ENCODE measurements around the gene IL18R1.

Gene IL18R1

DNA sequence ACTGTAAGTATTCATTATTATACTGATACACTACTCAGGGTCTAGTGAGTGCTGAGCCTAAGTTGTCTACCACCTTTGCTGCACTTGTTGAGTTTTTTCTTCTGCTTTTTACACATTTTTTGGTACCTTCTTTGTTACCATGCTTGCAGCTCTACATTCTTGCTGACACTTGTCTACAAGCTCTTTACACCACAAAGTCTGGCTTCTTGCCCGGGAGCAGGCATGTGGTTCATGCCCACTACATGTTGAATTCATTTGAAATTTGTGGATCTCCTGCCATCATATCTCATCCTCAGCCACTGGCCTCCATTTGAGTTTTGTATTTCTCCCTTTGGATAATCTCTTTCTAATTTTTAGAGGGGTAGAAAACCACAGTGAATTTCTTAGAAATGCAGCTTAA lies 29.9 kb downstream of the IL18R1 start:
- Histone ChIP-seq H3K4me3 (ENCODE audit: low read length) (no peak overlapping the region), H3K27ac (ENCODE audit: low read depth, low read length) (no peak overlapping the region), H3K27me3 (ENCODE audit: control insufficient read depth, insufficient read depth, low read length) (no peaks in the 10 kb centered on the region), H3K36me3 (ENCODE audit: control insufficient read depth, insufficient read depth, low read length) (no peaks in the 10 kb centered on the region), H3K9ac (ENCODE audit: low read length) (no peak overlapping the region), H3K4me1 (ENCODE audit: control insufficient read depth, insufficient read depth, low read length) (no peaks in the 10 kb centered on the region)

DNA sequence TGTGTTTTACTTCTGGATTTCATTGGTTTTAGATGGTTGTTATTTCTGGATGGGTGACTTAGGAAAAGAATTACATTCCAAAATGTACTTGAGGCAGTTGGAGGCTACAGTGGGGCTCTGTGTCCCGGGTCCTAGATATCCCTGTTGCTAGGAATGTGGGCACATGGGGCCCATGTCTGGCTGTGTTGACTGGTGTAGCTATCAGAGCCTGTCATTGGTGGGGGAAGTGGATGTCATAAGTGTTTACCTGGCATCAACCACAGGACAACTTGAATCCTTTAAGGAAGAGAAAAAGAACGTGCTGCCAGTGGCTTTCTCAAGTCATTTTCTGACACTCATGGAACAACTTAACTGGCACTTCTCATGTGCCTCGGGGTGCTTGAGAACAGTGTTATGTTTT lies 30.4 kb downstream of the IL18R1 start:
- Histone ChIP-seq H3K4me1 (ENCODE audit: control insufficient read depth, insufficient read depth, low read length) (no peaks in the 10 kb centered on the region), H3K27me3 (ENCODE audit: control insufficient read depth, insufficient read depth, low read length) (no peaks in the 10 kb centered on the region), H3K4me3 (ENCODE audit: low read length) (no peak overlapping the region), H3K36me3 (ENCODE audit: control insufficient read depth, insufficient read depth, low read length) (no peaks in the 10 kb centered on the region), H3K27ac (ENCODE audit: low read depth, low read length) (no peak overlapping the region), H3K9ac (ENCODE audit: low read length) (no peak overlapping the region)

DNA sequence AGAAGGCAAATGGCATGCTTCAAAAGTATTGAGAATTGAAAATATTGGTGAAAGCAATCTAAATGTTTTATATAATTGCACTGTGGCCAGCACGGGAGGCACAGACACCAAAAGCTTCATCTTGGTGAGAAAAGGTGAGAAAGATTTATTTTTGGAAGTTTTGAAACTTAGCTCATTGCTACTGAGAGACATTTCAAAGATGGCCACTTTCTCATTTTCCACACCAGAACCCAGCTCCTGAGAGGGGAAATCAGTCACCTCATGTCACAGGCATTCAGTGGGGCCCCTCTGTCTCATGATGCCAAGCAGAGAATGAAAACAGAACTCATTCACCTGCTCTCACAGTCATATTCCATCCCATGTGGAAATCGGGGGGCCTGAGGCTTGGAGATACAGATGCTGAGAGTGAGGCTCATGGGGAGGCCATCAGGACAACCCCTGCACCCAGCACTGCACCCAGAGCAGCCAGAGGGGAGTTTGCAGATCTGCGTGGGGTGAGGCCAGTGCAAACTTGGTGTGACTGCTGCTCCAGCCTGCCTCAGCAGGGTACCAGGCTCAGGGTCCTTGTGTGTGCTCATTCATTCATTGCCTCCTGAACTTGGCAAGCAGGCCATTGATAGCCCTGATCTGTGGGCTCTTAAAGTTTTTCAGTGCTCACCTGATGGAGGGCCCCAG lies 31.4 kb downstream of the IL18R1 start:
- no peak overlapping the region for H3K27ac ChIP-seq (ENCODE audit: low read depth, low read length)

DNA sequence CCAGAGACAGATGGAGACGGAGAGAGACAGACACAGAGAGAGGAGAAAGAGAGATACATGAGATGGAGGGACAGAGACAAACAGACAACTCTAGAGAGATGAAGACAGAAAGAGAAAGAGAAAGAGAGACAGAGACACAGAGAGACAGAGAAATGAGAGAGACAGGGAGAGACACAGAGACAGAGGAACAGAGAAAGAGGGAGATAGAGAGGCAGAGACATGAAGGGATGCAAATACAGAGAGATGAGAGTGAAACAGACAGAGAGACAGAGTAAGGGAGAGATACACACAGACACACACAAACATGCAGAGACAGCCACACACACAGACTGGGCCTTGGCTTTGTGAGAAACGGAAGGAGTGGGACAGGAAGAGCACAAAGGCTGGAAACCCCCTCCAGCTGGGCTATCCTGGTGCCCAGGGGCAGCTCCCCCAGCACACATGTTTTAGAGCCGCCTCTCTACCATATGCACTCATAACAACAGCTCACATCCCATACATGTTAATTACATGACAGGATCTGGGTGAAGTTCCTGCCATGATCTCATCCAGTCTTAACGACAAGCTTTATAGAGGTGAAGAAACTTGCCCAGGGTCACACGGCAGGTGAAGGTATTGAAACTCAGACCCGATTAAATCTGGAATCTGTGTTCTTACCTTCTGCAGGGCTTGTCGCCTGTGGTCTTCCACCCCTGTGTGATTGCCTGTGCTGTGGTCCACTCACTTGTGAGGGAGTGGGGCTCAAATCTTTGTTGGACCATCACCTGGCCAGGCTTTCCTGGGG lies 32.4 kb downstream of the IL18R1 start:
- Histone ChIP-seq H3K36me3 (ENCODE audit: control insufficient read depth, insufficient read depth, low read length) (no peaks in the 10 kb centered on the region), H3K27me3 (ENCODE audit: control insufficient read depth, insufficient read depth, low read length) (no peaks in the 10 kb centered on the region), H3K9ac (ENCODE audit: low read length) (no peak overlapping the region), H3K27ac (ENCODE audit: low read depth, low read length) (no peak overlapping the region), H3K4me1 (ENCODE audit: control insufficient read depth, insufficient read depth, low read length) (no peaks in the 10 kb centered on the region), H3K4me3 (ENCODE audit: low read length) (no peak overlapping the region)

More for the DNA sequence above, 31.4 kb downstream of the IL18R1 start:
- no peak overlapping the region for H3K4me3 ChIP-seq (ENCODE audit: low read length)
- no peaks in the 10 kb centered on the region for H3K4me1 ChIP-seq (ENCODE audit: control insufficient read depth, insufficient read depth, low read length)
- no peaks in the 10 kb centered on the region for H3K36me3 ChIP-seq (ENCODE audit: control insufficient read depth, insufficient read depth, low read length)
- no peaks in the 10 kb centered on the region for H3K27me3 ChIP-seq (ENCODE audit: control insufficient read depth, insufficient read depth, low read length)
- H3K9ac ChIP-seq (ENCODE audit: low read length) = no peak overlapping the region

DNA sequence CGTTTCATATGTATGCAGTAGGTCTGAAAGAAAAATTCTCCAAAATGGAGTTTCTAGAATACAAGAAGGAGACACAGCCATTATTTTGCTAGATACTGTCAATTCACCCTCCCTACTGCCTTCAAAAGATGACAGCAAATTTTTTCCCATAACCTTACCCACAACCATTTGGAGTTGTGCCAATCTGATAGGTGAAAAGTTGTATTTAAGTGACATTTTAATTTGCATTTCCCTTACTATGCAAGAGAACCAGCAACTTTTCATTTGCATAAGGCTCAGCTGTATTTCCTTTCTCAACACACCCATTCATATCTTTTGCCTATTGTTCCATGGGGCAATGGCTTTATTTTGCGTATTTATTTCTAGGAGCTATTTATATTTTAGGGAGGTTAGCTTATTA lies 36.0 kb downstream of the IL18R1 start:
- Histone ChIP-seq H3K4me3 (ENCODE audit: low read length) (no peak overlapping the region), H3K27ac (ENCODE audit: low read depth, low read length) (no peak overlapping the region), H3K27me3 (ENCODE audit: control insufficient read depth, insufficient read depth, low read length) (no peaks in the 10 kb centered on the region), H3K36me3 (ENCODE audit: control insufficient read depth, insufficient read depth, low read length) (no peaks in the 10 kb centered on the region), H3K9ac (ENCODE audit: low read length) (no peak overlapping the region), H3K4me1 (ENCODE audit: control insufficient read depth, insufficient read depth, low read length) (no peaks in the 10 kb centered on the region)

DNA sequence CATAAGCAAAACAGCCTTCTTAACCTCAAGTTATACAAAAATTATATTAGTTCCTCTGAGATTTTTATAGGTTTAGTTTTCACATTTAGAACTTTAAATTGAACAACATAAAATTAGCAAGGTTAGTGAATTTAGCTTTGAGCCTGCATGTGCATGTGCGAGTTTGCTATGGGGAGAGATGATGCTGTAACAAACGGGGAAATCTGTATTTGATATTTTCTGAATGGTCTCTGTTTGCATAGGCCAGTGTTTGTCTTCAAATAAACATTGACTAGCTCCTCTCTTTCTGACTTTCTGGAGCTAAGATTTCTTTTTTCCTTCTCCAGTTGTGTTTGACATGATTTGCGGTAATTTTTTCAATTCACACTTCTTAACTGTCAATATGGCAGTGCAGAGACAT lies 36.5 kb downstream of the IL18R1 start:
- Histone ChIP-seq H3K27me3 (ENCODE audit: control insufficient read depth, insufficient read depth, low read length) (no peaks in the 10 kb centered on the region), H3K36me3 (ENCODE audit: control insufficient read depth, insufficient read depth, low read length) (no peaks in the 10 kb centered on the region), H3K27ac (ENCODE audit: low read depth, low read length) (no peak overlapping the region), H3K9ac (ENCODE audit: low read length) (no peak overlapping the region), H3K4me1 (ENCODE audit: control insufficient read depth, insufficient read depth, low read length) (no peaks in the 10 kb centered on the region), H3K4me3 (ENCODE audit: low read length) (no peak overlapping the region)

DNA sequence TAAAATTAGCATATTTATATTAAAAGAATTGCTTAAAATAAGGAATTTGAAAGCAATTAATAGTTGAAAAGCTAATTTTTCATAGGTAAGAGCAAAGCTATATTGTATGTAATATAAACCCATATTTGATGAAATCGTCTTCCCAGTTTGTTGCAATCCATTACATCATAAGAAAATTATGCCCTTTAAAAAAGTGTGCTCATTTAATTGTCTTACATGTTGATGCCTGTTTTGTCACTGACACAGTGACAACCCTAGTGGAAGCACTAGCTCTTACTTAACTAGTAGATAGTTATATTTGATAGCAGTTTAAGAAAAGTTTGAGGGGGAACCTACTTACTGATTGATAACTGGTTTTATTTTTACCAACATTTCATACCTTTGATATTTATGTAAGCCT lies 37.3 kb downstream of the IL18R1 start:
- Histone ChIP-seq H3K36me3 (ENCODE audit: control insufficient read depth, insufficient read depth, low read length) (no peaks in the 10 kb centered on the region), H3K27ac (ENCODE audit: low read depth, low read length) (no peak overlapping the region), H3K27me3 (ENCODE audit: control insufficient read depth, insufficient read depth, low read length) (no peaks in the 10 kb centered on the region), H3K9ac (ENCODE audit: low read length) (no peak overlapping the region), H3K4me3 (ENCODE audit: low read length) (no peak overlapping the region), H3K4me1 (ENCODE audit: control insufficient read depth, insufficient read depth, low read length) (no peaks in the 10 kb centered on the region)

DNA sequence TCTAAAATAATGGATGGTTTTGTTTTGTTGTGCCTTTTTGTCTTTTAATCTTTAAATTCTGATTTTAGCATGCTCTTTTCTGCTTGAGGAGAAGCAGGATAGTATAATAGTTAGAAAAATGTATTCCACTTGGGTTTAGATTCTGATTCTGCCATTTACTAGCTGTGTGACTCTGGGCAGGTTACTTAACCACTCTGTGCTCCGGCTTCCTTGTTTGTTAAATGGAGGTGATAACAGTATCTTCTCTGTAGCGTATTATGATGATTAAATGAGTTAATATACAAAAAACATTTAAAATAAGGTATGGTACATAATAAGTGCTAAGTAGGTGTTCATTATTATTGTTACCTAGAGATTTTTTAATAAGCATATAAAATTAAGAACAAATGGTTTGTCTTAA lies 40.4 kb downstream of the IL18R1 start:
- no peak overlapping the region for H3K4me3 ChIP-seq (ENCODE audit: low read length)
- no peak overlapping the region for H3K9ac ChIP-seq (ENCODE audit: low read length)
- no peak overlapping the region for H3K27ac ChIP-seq (ENCODE audit: low read depth, low read length)
- no peaks in the 10 kb centered on the region for H3K36me3 ChIP-seq (ENCODE audit: control insufficient read depth, insufficient read depth, low read length)
- no peaks in the 10 kb centered on the region for H3K4me1 ChIP-seq (ENCODE audit: control insufficient read depth, insufficient read depth, low read length)
- H3K27me3 ChIP-seq (ENCODE audit: control insufficient read depth, insufficient read depth, low read length) = no peaks in the 10 kb centered on the region

DNA sequence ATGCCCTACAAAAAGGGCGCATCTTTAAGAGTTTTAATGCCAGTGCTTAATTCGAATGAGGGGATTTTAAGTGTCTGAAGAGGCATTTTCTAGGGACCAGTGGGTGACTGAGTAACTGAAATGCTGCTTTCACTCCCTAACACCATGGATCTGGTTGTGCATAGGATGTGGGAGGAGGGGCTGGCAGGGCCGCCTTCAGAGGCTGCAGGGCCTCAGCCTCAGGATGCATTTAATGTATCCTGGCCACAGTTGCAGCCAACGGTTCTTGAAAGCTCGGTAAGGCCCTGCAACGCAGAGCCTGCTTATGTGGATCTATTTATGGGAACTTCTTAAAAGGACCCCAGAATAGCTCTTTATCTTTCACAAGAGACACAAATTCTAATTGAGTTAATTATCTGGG lies 41.6 kb downstream of the IL18R1 start:
- Histone ChIP-seq H3K9ac (ENCODE audit: low read length) (no peak overlapping the region), H3K4me1 (ENCODE audit: control insufficient read depth, insufficient read depth, low read length) (no peaks in the 10 kb centered on the region), H3K36me3 (ENCODE audit: control insufficient read depth, insufficient read depth, low read length) (no peaks in the 10 kb centered on the region), H3K27ac (ENCODE audit: low read depth, low read length) (no peak overlapping the region), H3K27me3 (ENCODE audit: control insufficient read depth, insufficient read depth, low read length) (no peaks in the 10 kb centered on the region), H3K4me3 (ENCODE audit: low read length) (no peak overlapping the region)

DNA sequence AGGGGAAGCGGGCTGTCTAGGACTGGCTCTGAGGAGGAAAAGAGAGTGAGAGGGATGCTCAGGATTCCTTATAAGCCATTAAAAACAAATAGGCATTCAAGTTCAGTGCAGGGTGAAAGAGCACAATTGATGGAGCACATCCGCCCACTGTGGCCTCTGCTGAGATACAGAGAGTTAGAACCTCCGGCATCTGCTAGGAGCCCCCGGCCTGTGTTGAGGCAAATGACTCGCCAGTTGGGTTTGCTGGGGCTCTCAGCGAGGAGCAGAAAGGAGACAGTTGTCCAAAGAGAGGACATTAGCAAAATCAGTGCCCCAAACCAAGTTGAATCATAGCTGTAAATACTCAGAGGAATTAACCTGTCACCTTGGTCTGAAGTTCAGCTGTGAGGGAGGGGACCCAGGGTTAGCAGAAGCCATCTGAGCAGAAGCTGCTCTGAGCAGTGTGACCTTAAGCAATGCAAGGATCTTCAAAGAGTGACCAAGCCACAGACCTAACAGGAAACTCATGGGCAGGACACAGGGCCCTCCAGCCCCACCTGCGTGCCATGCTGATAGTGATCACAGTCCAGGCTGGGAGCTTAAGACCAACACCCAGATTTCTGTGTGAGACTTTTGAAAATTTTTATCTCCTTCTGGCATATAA lies 44.0 kb downstream of the IL18R1 start:
- Histone ChIP-seq H3K27me3 (ENCODE audit: control insufficient read depth, insufficient read depth, low read length) (no peaks in the 10 kb centered on the region), H3K4me3 (ENCODE audit: low read length) (no peak overlapping the region), H3K9ac (ENCODE audit: low read length) (no peak overlapping the region), H3K4me1 (ENCODE audit: control insufficient read depth, insufficient read depth, low read length) (no peaks in the 10 kb centered on the region), H3K27ac (ENCODE audit: low read depth, low read length) (no peak overlapping the region), H3K36me3 (ENCODE audit: control insufficient read depth, insufficient read depth, low read length) (no peaks in the 10 kb centered on the region)

DNA sequence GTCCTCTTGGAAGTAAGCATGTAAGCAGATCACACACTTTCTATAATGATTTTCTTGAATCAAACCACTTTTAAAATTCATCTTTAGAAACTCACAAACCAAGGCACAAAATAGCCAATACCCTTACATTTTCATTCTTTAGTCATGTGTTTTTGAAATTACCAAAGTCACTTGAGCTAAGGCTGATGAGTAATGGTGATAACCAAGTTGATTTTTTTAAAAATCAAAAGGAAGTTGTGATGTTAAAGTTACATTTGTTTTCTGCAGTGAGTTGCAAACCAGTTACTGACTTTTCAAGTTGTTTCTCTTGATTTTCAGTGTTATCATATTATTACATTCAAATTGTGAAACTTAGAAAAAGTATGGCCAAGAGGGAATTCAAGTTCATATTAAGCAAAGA lies 45.9 kb downstream of the IL18R1 start:
- H3K4me3 ChIP-seq (ENCODE audit: low read length) = no peak overlapping the region
- H3K9ac ChIP-seq (ENCODE audit: low read length) = no peak overlapping the region
- no peaks in the 10 kb centered on the region for H3K4me1 ChIP-seq (ENCODE audit: control insufficient read depth, insufficient read depth, low read length)
- H3K36me3 ChIP-seq (ENCODE audit: control insufficient read depth, insufficient read depth, low read length) = no peaks in the 10 kb centered on the region
- no peak overlapping the region for H3K27ac ChIP-seq (ENCODE audit: low read depth, low read length)
- no peaks in the 10 kb centered on the region for H3K27me3 ChIP-seq (ENCODE audit: control insufficient read depth, insufficient read depth, low read length)

DNA sequence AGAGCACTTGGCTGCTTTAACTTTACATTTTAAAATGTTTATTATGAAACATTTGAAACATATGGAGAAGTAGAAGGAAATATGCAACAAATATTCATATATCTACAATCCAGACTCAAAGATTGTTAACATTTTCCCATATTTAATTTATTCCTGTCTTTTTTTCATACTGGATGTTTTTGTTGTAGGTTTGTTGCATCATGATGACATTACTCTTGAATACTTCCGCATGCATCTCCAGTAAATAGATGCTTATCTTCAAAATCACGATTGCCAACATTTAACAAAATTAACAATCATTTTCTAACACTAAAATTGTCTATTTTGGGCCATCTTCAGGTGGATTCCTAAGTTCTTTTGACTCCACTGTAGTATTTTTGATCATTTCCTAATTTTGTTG lies 46.3 kb downstream of the IL18R1 start:
- Histone ChIP-seq H3K4me3 (ENCODE audit: low read length) (no peak overlapping the region), H3K27me3 (ENCODE audit: control insufficient read depth, insufficient read depth, low read length) (no peaks in the 10 kb centered on the region), H3K9ac (ENCODE audit: low read length) (no peak overlapping the region), H3K4me1 (ENCODE audit: control insufficient read depth, insufficient read depth, low read length) (no peaks in the 10 kb centered on the region), H3K27ac (ENCODE audit: low read depth, low read length) (no peak overlapping the region), H3K36me3 (ENCODE audit: control insufficient read depth, insufficient read depth, low read length) (no peaks in the 10 kb centered on the region)
